GM18907 (cell line): Measurements from ENCODE around the gene SIGLEC8.
"Not testable (repeated sequence)": the region's sequence is repeated elsewhere in the genome, so short reads cannot be mapped to it uniquely, and the experiment has no call there.

Experiments
- ATAC-seq: cut with Tn5 transposase; IDR thresholded peaks from one replicate; pipeline ENCODE4 v1.9.1; 2021; ENCODE audit warnings: mild to moderate bottlenecking, moderate library complexity; ENCODE audit not compliant: unreplicated experiment

Gene SIGLEC8

DNA sequence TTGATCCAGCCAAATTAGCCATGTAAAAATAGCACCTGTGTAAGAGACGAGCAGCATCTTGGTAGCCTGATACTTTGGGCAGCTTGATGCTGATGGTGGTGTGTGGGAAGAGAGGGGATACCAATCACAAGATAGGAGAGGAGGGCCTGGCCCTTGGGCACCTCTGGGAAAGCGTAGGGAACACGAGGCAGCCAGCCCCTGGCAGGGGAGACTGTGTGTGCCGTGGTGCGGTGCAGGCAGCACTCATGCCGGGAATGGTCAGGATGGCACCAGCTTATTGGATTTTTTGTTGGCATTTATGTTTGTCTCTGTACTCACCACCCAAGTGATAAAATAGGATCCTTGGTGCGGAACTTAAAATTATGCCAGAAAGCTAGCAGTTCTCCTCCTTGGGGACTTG, 10.2 kb downstream of the SIGLEC8 start:
- ATAC-seq: no peak

DNA sequence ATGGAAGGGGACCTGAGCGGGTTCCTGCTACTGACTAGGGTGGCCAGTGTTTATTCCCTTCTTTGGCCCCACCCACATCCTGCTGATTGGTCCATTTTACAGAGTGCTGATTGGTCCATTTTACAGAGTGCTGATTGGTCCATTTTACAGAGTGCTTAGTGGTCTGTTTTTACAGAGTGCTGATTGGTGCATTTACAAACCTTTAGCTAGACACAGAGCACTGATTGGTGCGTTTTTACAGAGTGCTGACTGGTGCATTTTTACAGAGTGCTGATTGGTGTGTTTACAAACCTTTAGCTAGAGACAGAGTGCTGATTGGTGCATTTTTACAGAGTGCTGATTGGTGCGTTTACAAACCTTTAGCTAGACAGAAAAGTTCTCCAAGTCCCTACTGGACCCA, 10.7 kb downstream of the SIGLEC8 start:
- ATAC-seq: not testable (repeated sequence)

DNA sequence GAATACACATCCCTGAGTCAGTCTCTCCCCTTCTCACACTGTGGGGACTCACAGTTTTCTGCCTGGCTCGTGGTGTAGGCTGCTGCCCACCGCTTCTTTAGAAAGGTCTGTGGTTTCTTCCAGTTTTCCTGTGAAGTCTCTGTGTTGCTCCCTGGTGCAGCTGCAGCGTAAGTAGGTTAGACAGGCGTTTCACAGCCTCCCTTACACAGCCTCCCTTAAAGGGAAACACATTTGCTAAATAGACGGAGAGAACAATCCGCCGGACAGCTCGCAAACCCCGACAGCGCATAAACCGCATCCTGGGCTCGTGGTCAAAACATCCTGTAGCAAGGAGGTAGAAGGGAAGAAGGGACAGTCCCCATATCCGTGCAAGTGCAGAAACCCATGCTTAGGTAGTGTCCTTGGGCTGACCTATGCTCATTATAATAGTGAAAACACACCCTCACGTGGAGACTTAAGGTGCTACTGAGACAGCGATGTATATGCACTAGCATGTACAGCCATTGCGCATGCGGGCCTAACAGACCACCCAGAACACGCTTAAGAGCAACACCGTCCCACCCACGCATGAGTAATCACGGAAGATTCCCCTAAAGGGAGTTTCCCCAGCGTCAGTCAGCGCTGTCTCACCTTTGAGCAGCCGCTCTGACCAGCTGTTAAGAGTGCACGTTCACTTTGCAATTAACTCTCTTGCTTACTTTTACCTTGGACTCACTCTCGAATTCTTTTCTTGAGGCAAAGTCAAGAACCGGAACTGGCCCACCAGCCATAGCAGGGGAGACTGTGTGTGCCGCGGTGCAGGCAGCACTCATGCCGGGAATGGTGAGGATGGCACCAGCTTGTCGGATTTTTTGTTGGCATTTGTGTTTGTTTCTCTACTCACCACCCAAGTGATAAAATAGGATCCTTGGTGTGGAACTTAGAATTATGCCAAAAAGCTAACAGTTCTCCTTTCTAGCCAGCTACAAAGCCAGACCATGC, 16.6 kb downstream of the SIGLEC8 start:
- ATAC-seq: peak; percentile 90

DNA sequence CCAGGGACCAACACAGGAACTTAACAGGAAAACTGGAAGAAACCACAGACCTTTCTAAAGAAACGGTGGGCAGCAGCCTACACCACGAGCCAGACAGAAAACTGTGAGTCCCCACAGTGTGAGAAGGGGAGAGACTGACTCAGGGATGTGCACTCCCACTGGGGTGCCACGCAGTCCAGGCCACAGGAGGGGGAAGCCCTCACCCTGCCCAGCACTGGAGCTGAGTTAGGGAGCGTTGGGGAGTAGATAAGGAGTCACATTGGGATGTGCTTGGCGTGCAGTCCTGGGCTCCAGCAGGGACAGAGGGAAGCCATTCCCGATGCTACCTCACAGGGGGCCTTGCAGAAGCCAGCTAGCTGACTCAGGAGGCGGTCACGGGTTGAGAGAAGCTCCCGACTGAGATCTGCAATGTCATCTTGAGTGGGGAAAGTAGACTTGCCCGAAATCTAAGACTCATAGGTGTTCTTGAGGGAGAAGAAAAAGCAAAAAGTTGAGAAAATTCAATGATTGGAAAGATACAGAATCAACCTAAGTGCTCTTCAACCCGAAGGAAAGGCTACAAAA, 17.3 kb downstream of the SIGLEC8 start:
- ATAC-seq: peak; percentile 4

DNA sequence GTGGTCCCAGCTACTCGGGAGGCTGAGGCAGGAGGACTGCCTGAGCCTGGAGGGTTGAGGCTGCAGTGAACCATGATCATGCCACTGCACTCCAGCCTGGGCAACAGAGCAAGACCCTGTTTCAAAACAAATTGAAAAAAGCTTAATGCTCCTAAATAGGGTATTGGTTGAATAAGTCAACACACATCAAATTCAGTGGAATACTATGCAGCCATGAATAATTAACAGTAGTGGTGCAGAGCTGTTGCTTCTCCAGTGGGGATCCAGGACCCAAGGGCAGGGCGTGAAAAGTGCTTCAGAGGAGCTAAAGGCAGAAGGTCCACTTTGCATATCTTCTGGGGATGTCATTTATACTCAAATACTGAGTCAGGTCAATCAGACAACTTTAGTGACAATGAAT, 18.2 kb downstream of the SIGLEC8 start:
- no peak for ATAC-seq

DNA sequence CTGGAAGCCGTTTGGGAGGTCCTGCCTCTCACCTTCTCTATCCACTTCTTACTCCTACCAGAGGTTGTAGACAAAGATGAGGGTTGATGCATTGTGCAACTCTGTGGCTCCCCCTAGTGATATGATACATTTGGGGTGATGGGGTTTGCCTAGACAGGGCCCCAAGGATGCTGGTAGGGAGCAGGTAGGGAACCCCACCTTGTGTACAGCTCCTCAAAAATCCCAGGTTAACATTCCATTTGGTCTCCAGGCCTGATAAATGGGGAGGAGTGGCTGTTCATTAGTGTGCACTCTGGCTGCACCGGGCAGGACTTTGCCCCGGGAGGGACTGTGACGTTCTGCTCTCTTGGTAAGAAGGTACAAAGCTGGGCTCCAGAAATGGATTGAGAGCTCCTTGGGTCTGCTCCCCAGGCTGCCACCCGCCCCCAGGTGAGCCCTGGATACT, 19.2 kb downstream of the SIGLEC8 start:
- ATAC-seq: no peak

DNA sequence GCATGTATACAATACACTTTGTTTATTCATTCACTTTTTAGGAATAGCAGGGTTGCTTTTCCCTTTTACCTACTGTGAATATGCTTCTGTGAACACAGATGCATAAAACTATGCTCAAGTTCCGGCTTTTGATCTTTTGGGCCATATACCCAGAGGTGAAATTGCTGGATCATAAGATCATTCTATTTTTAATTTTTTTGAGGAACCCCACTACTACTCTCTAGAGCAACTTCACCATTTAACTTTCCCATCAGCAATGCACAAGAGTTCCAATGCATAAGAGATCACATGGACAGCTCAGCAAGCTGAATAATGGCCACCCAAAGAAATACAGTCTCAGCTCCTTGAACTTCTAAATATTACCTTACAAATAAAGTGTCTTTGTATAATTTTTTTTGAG, 23.8 kb downstream of the SIGLEC8 start:
- ATAC-seq: no peak

DNA sequence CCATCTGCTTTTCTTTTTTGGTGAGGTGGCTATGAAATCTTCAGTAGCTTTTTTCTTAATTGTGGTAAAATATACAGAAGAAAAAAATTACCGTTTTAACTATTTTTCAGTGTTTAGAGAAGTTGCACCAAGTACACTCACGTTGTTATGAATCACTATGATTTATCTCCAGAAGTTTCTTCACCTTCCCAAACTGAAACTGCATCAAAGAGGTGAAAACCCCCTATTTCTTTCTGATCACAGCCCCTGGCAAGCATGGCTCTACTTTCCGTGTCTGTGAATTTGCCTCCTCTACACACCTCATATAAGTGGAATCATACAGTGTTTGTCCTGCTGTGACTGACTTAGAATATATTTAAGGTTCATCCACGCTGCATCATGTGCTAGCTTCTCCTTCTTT, 25.2 kb downstream of the SIGLEC8 start:
- no peak for ATAC-seq

DNA sequence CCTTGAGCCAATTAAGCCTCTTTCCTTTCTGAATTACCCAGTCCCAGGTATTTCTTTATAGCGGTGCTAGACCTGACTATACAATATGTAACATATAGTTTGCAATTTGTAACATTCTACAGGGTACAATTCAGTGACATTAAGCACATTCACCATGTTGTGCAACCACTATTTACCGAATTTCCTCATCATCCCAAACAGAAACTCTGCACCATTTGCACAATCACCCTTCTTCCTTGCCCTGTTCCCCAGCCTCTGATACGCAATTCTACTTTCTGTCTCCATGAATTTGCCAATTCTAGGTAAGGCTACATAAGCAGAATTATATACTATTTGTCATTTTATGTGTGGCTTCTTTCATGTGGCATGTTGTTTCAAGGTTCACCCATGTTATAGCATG, 27.1 kb downstream of the SIGLEC8 start:
- no peak for ATAC-seq

DNA sequence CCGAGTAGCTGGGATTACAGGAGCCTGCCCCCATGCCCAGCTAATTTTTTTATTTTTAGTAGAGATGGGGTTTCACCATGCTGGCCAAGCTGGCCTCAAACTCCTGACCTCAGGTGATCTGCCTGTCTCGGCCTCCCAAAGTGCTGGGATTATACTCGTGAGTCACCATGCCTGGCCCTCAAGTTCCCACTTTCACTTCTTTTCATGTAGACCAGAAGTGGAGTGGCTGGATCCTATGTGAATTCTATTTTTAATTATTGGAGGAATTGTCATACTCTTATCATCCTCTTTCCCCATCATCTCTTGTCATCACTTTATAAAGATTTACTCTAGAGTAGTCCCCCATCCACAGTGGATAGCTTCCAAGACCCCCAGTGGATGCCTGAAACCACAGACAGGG, 28.0 kb downstream of the SIGLEC8 start:
- no peak for ATAC-seq

DNA sequence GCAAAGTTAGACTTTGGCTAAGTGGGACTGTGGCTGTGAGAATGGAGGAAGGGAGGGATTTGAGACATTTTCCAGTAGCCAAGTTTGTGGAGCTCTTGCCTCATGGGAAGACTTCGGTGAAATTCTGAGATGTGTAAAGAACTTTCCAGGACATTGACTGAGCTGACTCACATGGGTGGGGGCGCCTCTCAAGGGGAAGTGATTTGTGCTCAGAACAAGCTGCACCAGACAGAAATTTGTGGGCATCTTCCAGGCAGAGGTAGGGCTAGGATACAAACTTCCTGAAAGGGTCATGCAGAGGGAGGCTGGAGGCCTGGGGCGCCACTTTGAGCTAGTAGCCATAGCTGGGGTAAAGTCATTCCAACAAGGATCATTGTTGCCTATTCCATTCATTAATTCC, 31.1 kb downstream of the SIGLEC8 start:
- ATAC-seq: no peak

DNA sequence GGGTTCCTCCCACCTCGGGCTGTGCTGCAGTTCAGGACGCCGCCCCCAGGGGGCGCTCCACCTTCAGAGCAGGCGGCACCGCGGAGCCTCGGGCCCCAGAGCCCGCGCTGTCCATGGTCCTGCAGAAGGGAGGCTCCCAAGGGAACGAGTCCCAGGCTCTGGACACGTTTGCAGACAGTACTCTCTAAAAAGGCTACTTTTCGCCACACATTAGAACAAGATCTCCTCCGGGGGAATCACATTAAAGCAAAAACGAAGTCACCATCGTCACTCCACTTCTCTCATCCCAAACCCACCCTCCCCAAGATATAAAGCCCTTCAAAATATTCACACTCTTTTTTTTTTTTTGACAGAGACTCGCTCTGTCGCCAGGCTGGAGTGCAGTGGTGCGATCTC, 36.2 kb downstream of the SIGLEC8 start:
- no peak for ATAC-seq

DNA sequence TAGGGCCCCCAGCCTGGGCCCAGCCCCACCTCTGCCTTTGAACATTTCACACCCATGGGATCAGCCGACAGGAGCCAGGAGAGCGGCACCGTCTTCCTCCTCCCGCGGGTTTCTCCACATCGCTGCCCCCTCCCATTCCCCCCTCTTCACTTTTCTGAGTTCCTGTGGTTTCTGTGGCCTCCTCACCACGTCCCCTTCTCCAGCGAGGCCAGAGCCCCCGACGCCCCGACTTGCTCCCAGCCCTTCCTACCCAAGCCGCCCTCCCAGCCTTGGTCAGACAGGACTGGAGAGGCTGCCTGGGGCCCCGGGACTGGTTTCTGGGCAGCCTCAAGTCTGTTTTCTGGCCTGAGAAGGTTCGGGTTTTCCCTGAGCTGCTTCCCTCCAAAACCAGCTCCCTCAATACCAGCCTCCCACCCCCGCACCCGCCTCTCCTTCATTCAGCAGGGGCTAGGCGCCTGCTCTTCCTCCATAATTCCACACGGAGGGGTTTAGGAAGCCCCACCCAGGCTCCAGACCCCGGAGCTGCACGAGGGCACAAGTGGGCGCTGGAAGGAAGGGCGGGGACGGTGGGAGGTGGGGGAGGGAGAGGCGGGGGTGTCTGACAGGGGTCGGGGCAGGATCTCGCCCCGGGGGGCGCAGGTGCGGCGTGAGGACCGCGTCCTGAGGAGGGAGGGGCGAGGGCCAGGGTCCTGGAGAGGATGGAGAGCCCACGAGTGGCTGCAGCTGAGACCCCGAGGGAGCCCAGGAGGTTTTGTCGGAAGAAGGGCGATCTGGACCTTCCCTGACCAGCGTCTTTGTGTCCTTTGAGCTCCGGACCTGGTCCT, 36.8 kb downstream of the SIGLEC8 start:
- no peak for ATAC-seq

DNA sequence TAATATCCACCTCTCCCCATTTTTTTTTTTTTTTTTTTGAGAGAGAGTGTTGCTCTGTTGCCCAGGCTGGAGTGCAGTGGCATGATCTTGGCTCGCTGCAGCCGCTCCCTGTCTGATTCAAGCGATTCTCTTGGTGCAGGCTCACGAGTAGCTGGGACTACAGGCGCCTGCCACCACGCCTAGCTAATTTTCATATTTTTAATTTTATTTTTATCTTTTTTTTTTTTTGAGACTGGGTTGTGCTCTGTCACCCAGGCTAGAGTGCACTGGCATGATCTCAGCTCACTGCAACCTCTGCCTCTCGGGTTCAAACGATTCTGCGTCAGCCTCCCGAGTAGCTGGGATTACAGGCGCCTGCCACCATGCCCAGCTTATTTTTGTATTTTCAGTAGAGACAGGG, 37.7 kb downstream of the SIGLEC8 start:
- ATAC-seq: not testable (repeated sequence)

DNA sequence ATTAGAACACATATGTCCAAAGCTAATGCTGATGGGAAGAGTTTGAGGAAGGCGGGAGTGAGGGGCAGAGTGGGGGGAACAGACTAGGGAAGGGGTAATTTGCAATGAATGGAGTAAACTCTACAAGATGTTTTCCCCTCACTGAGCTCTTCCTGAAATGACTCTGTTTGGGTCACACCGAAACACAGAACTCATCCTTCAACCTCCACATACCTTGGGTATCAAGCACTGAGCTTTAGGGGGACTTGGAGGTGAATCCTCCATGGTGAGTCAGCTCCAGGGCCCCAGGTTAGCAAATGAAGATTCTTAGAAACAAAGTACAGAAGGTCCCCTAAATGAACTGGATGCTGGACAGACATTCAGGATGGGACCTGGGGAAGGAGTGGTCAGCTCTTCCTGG, 39.5 kb downstream of the SIGLEC8 start:
- no peak for ATAC-seq

DNA sequence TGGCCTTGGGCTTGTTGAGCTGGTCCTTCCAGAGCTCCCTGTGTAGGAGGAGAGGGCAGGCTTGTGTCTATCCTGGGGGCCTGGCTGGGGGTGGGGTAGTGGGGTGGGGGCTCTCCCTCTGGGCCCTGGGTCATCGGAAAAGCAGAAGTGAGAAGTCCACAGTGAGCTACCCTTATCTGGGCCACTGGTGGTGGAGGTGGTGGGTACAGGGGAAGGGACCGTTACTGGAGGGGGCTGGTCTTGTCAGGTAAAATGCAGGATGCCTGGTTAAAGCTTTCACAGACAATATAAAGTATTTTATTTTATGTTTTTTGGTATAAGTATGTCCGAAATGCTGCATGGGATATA, 40.5 kb downstream of the SIGLEC8 start:
- peak; percentile 44 for ATAC-seq

DNA sequence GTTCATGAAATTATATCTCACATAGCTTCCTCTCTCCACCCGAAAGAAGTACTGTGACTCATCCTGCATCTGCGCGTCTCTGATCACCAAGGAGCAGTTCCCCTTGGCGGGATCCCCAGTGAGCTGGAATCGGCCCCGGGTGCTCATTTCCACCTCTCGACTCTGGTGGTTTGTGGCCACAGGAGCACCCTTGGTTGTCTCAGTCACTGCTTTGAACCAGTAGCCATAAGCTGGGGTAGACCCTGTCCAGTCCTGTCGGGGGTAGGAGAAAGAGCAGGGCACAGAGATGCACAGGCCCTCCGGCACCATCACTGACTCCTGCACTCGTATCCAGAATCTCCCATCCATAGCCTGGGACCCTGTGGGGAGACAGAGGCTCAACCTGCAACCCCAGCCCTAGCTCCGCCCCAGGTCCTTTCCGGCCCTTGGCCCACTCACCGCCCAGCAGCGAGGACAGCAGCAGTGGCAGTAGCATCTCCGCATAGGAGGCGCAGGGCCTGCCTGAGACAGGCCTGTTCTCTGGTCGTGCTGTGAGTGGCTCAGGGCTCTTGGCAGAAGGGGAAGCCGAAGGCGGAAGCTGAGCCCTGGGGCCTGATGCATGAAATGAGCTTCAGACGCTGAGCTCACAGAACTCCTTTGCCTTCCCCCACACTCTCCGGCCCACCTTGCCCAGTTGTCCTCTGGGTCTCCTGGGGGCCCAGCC, 41.0 kb downstream of the SIGLEC8 start, which contains the start of gene SIGLEC10:
Gene SIGLEC10 (minus strand): TSS at position 536 of the 703 bp plus-strand sequence. CDS start 61 bp downstream, at position 475.
- peak; percentile 65 for ATAC-seq

DNA sequence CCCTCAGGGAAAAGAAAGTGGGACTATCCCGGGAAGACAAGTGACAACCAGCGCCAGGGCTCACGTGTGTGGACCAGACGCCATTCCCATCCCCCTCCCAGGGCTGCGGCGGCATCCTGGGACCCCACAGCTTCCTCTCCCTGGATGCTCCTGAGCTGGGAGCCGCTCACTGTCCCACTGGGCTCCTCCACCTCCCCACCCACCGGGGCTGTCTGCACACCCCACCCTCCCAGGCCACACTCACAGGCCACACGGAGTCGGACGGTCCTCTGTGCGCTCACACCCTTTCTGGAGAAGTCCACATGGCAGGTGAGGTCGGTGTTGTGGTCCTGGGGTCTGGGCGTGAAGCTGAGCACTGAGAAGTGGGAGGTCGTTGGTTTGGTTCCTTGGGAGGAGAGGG, 41.8 kb downstream of the SIGLEC8 start:
- ATAC-seq: not testable (repeated sequence)

DNA sequence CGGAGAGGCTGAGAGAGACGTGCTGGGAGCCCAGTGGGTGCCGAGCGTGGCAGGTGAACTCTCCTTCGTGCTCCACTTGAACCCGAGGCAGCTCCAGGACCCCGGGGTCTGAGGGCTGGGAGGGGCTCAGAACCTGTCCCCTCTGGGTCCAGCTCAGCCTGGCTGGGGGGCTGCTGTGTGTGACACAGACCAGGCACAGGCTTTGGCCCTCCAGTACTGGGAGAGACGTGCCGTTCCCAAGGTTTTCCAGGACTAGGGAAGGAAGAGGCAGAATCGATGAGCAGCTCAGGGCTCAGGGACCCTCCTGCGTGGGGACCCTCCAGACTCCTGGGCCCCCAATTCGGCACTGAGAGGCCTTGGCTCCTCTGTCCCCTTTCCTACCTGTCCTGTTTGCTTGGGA, 43.1 kb downstream of the SIGLEC8 start:
- no peak for ATAC-seq

DNA sequence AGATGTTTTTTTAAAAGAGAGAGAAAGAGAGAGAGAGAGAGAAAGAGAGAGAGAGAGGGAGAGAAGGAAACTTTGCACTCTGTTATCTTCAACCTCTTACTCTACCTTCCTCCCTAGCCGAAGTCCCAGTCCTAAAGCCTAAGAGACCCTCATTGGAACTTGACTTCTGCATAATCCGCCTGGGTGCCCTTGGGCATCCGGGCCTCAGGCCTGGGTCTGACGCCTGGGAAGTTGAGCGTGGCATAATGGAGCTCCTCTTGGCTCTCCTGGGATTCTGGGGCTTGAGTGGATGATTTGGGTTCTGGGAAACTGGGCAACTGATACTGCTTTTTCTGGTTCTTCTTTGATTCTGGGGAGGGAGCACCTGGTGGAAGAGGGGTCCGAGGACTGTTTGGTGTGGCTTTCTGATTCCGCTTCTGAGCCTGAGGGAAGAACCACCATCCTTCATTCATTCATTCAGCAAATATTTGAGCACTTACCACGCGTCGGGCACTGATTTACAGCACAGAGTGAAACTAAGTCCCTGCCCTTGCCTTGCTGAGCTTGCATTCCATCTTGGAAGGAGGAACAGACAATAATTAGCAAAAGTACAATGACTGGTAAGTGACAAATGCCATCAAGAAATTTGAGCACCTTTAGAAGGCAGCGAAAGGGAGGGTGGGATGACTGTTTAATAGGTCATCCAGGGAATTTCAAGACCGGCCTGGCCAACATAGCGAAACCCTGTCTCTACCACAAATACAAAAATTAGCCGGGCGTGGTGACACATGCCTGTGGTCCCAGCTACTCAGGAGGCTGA, 47.1 kb downstream of the SIGLEC8 start:
- ATAC-seq: no peak
